Immature natural killer cell (primary cell): Measurements from ENCODE around the gene NSF. TPM values are rescaled to one million over a fixed set of nuclear protein-coding genes. Genes with fewer than 3 reads are reported as not detected.
"Not testable (repeated sequence)": the region's sequence is repeated elsewhere in the genome, so short reads cannot be mapped to it uniquely, and the experiment has no call there.

Experiments used
- DNase-seq, 3 donors: peaks; one replicate each; pipeline ENCODE4 v3.0.0; 2022; ENCODE audit warnings: mixed read lengths in 1 of 3
- H3K27ac Mint-ChIP-seq, 6 donors: one replicate each; pipeline ENCODE4 v1.8.0; 2020; ENCODE audit warnings: mixed read lengths in 6 of 6, mild to moderate bottlenecking in 5 of 6, inconsistent platforms in 4 of 6, moderate library complexity in 3 of 6
- H3K27me3 Mint-ChIP-seq, 3 donors: one replicate each; pipeline ENCODE4 v1.8.0; 2020 to 2021; ENCODE audit warnings: low read depth in 3 of 3, mild to moderate bottlenecking in 3 of 3, mixed read lengths in 3 of 3, moderate library complexity in 3 of 3, inconsistent platforms in 1 of 3
- H3K36me3 Mint-ChIP-seq, 3 donors: one replicate each; pipeline ENCODE4 v1.8.0; 2020; ENCODE audit warnings: mixed read lengths in 3 of 3, inconsistent platforms in 2 of 3, mild to moderate bottlenecking in 2 of 3
- H3K4me1 Mint-ChIP-seq, 2 donors: one replicate each; pipeline ENCODE4 v1.8.0; 2020; ENCODE audit warnings: inconsistent platforms in 2 of 2, mild to moderate bottlenecking in 2 of 2, mixed read lengths in 2 of 2, moderate library complexity in 1 of 2
- H3K4me3 Mint-ChIP-seq, 5 donors: one replicate each; pipeline ENCODE4 v1.8.0; 2020; ENCODE audit warnings: mild to moderate bottlenecking in 5 of 5, mixed read lengths in 5 of 5, inconsistent platforms in 3 of 5, moderate library complexity in 3 of 5
- H3K9me3 Mint-ChIP-seq, 6 donors: one replicate each; pipeline ENCODE4 v1.8.0; 2020; ENCODE audit warnings: mild to moderate bottlenecking in 6 of 6, mixed read lengths in 6 of 6, inconsistent platforms in 4 of 6, moderate library complexity in 3 of 6
- polyA plus RNA-seq, 3 donors: library from polyadenylated mRNA; unstranded; fragments of 300-500 nt; fragmentation: Illumina TruSeq; gene quantifications; one replicate each; pipeline ENCODE4 v1.2.3, GENCODE V29; 2021

NSF gene
- polyA plus RNA-seq, 3 donors from 2014 or later: 8.3 to 22.0 (median 10.3) TPM

GRCh38 chr17:46611304-46611703 is 20.8 kb downstream of the NSF start:
- not testable (repeated sequence) for H3K4me3 Mint-ChIP-seq, H3K27me3 Mint-ChIP-seq, H3K36me3 Mint-ChIP-seq, H3K9me3 Mint-ChIP-seq, H3K4me1 Mint-ChIP-seq, H3K27ac Mint-ChIP-seq, DNase-seq

GRCh38 chr17:46613876-46614275 is 23.4 kb downstream of the NSF start:
- H3K4me3 Mint-ChIP-seq, H3K4me1 Mint-ChIP-seq, H3K27me3 Mint-ChIP-seq, H3K27ac Mint-ChIP-seq, DNase-seq, H3K9me3 Mint-ChIP-seq, H3K36me3 Mint-ChIP-seq: not testable (repeated sequence)

GRCh38 chr17:46617121-46617520 is 26.7 kb downstream of the NSF start:
- DNase-seq, H3K9me3 Mint-ChIP-seq, H3K27me3 Mint-ChIP-seq, H3K36me3 Mint-ChIP-seq, H3K4me1 Mint-ChIP-seq, H3K4me3 Mint-ChIP-seq, H3K27ac Mint-ChIP-seq: not testable (repeated sequence)

GRCh38 chr17:46618975-46619374 is 28.5 kb downstream of the NSF start:
- H3K9me3 Mint-ChIP-seq, H3K27ac Mint-ChIP-seq, H3K4me1 Mint-ChIP-seq, DNase-seq, H3K36me3 Mint-ChIP-seq, H3K27me3 Mint-ChIP-seq, H3K4me3 Mint-ChIP-seq: not testable (repeated sequence)

- H3K27ac Mint-ChIP-seq, H3K4me3 Mint-ChIP-seq, H3K4me1 Mint-ChIP-seq, H3K9me3 Mint-ChIP-seq, DNase-seq, H3K27me3 Mint-ChIP-seq, H3K36me3 Mint-ChIP-seq: not testable (repeated sequence)
Measured at GRCh38 chr17:46623790-46624189, 33.3 kb downstream of the NSF start.

GRCh38 chr17:46624726-46625125 is 34.3 kb downstream of the NSF start:
- H3K27ac Mint-ChIP-seq, H3K27me3 Mint-ChIP-seq, DNase-seq, H3K36me3 Mint-ChIP-seq, H3K9me3 Mint-ChIP-seq, H3K4me3 Mint-ChIP-seq, H3K4me1 Mint-ChIP-seq: not testable (repeated sequence)

GRCh38 chr17:46627452-46627851 is 37.0 kb downstream of the NSF start:
- H3K4me3 Mint-ChIP-seq, H3K27me3 Mint-ChIP-seq: not testable (repeated sequence)

GRCh38 chr17:46628753-46629436 is 38.4 kb downstream of the NSF start:
- H3K4me1 Mint-ChIP-seq, H3K4me3 Mint-ChIP-seq, H3K27ac Mint-ChIP-seq, DNase-seq, H3K36me3 Mint-ChIP-seq, H3K9me3 Mint-ChIP-seq, H3K27me3 Mint-ChIP-seq: not testable (repeated sequence)

More at GRCh38 chr17:46627452-46627851, 37.0 kb downstream of the NSF start:
- not testable (repeated sequence) for H3K27ac Mint-ChIP-seq, H3K36me3 Mint-ChIP-seq, DNase-seq, H3K4me1 Mint-ChIP-seq, H3K9me3 Mint-ChIP-seq

- H3K27ac Mint-ChIP-seq, H3K9me3 Mint-ChIP-seq, H3K4me3 Mint-ChIP-seq, DNase-seq, H3K27me3 Mint-ChIP-seq, H3K4me1 Mint-ChIP-seq, H3K36me3 Mint-ChIP-seq: not testable (repeated sequence)
Measured at GRCh38 chr17:46632146-46632545, 41.7 kb downstream of the NSF start.

GRCh38 chr17:46634844-46635243 is 44.4 kb downstream of the NSF start:
- not testable (repeated sequence) for H3K27me3 Mint-ChIP-seq, H3K36me3 Mint-ChIP-seq, H3K27ac Mint-ChIP-seq, H3K4me1 Mint-ChIP-seq, H3K9me3 Mint-ChIP-seq, H3K4me3 Mint-ChIP-seq, DNase-seq

- H3K36me3 Mint-ChIP-seq, H3K27ac Mint-ChIP-seq, DNase-seq, H3K9me3 Mint-ChIP-seq, H3K4me3 Mint-ChIP-seq, H3K4me1 Mint-ChIP-seq, H3K27me3 Mint-ChIP-seq: not testable (repeated sequence)
Measured at GRCh38 chr17:46641861-46642656, 51.6 kb downstream of the NSF start.

GRCh38 chr17:46647251-46647650 is 56.8 kb downstream of the NSF start:
- not testable (repeated sequence) for H3K36me3 Mint-ChIP-seq

GRCh38 chr17:46647688-46648278 is 57.3 kb downstream of the NSF start:
- H3K36me3 Mint-ChIP-seq, H3K4me1 Mint-ChIP-seq, H3K27me3 Mint-ChIP-seq, H3K27ac Mint-ChIP-seq, DNase-seq, H3K9me3 Mint-ChIP-seq, H3K4me3 Mint-ChIP-seq: not testable (repeated sequence)

More at GRCh38 chr17:46647251-46647650, 56.8 kb downstream of the NSF start:
- not testable (repeated sequence) for H3K4me3 Mint-ChIP-seq, H3K27ac Mint-ChIP-seq, H3K9me3 Mint-ChIP-seq, H3K27me3 Mint-ChIP-seq, H3K4me1 Mint-ChIP-seq, DNase-seq

- not testable (repeated sequence) for H3K9me3 Mint-ChIP-seq, H3K4me1 Mint-ChIP-seq, H3K27me3 Mint-ChIP-seq, DNase-seq, H3K4me3 Mint-ChIP-seq, H3K36me3 Mint-ChIP-seq, H3K27ac Mint-ChIP-seq
Measured at GRCh38 chr17:46649246-46649645, 58.8 kb downstream of the NSF start.
